NCI-H2081 treated with DMSO at 0.1 percent for 48 hours (cell line): ENCODE measurements around the gene HEPHL1.

Experiments used
- DNase-seq: peaks from one replicate; lab custom pipeline; 2025; lab: John Stamatoyannopoulos, UW

HEPHL1 gene

DNA sequence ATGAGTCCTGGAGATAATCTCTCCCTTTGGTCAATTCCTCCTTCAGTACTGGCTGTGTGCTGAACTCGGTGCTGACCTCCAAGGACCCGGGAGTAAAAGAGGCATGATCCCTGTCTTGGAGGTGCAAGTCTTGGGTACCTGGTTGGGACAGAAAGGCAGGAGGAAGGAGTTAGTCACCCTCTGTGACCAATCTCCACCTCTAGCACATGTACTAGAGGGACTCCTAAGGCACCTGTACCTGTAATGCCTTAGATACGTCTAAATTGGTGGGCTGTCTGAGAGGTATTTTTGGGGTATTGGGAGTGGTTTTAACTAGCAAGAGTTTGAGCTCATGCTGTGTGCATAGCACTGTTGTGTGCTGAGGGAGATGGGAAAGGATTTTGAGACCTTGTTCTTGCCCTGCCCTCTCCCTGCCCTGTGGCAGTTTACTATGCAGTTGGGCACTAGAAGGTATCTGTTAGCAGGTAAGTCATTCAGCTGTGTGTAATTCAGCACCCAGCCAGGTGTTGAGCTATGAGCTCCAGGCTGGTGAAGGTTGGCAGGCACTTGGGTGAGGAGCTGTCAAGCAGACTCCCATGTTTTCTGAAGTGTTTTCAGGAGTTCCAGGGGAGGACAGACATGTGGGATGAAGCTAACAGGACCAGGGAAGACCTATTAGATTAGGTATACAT is 110.0 kb downstream of the HEPHL1 start:
- no peak for DNase-seq

DNA sequence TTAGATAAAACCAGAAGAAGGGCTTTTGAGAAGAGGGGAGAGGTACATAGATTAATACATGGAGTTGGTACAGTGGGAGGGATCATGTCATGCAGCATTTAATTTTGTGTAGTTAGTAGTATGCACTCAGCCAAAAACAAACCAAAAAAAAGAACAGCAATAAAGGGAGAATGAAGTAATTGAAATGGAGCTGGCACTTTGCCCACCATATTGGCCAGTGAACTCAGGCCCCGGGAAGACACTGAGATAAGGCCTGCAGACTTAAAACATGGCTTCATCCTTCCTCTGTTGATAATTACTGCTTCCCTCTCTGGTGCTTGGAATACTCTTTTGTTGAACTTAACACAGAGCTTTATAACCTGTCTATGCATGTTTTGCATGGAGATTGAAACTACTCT is 110.6 kb downstream of the HEPHL1 start:
- DNase-seq = no peak

DNA sequence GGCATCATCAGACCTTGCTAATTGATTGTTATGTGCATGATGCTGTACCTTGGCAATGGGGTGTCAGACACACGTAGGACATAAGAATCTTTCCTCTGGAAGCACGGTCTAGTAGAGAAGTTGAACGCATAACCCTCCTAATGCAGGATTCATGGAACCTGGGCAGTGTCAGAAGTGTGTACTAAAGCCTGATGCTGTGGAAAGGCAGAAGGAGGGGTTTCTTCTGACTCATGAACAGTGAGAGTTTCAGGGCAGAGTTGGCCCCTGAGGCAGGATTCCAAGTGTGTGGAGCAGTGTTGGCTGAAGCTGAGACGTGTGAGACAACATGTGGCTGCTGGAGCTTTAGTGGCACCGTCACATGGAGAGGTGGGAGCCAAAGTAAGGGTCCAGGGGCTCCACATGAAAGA is 111.0 kb downstream of the HEPHL1 start:
- DNase-seq = no peak

DNA sequence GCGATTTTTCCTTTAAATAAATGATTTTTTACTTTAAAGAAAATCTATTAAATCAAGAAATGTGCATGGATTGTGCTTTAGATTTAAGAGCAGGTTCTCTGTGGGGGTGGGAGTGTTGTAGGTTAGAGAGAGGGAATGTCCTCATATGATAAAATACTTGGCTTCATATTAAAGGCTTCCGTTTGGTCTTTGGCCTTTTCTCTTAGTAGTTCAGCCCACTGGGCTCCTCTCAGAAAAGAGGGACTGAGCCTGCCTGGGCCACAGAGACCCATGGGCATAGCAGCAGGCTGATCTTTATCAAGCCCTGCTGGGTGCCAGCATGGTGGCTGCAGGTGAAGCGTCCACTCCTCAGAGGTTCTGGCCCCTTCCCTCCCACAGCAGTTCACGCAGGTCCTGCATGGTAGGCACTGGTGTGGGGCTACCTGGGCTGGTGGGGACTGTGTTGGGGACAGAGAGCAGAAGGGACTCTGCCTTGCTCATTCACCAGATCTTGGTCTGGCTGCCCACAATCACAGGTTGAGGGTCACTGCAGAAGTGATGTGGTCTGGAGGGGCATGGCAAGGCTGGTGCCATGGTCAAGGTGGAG is 111.8 kb downstream of the HEPHL1 start:
- DNase-seq = no peak

- no peak for DNase-seq
Measured at GRCh38 chr11:94133752-94134151, 112.6 kb downstream of the HEPHL1 start.

DNA sequence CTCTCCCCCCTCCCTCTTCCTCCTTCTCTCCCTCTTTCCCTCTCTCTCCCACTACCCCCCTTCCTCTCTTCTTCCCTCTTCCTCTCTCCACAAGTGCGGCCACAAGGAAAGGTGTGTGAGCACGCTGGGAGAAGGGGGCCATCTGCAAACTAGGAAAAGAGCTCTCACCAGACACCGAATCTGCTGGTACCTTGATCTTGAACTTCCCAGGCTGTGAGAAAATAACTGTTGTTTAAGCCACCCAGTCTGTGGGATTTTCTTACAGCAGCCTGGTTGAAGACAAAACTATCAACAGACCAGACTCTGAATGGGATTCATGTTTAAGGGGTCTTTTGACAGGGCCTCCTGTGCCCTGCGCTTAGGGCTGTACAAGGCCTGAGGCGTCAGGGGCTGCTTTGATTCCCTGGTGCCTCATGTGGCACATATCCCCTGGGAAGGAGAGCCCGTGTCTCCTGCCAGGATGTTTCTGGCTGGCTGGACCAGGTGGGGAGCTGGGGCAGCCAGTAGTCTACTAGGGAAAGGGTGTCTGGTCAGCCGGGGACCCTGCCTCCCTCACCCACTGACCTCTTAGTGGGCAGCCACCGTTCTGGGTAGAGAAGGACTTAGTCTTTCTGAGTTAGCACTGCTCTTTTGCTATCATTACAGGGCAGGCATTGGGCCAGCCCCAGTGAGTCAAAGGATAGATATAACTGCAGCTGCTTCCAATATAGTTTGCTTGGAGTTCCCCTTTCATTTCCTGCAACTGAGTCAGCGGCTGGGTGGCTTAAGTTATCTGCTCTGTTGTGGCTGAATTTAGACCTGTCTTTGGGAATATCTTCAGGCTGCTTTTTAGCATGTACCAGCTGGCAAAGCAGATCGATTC is 113.7 kb downstream of the HEPHL1 start:
- DNase-seq = no peak

- DNase-seq = no peak
Measured at GRCh38 chr11:94139416-94139815, 118.3 kb downstream of the HEPHL1 start.

DNA sequence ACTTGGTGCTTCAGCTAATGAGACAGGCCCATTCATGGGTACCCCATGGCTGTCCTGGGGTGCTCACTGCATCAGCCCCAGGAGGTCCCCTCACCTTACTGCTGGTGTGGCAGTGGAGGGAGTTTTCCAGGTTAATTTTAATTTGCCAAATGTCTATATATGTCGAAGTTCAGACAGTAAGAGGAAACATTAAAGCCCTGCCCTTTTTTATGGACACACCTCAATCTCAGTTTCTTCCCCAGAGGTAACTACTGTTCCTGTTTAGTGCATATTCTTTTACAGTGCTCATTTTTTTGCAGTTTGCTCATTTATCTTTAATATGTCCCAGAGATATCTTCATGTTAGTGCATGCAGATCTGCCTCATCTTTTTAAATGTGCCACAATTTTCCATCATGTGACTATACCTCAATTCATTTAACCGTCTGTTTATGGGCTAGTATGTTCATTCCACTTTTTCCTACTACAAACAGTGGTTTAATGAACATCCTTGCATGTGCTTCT is 119.1 kb downstream of the HEPHL1 start:
- DNase-seq = no peak

DNA sequence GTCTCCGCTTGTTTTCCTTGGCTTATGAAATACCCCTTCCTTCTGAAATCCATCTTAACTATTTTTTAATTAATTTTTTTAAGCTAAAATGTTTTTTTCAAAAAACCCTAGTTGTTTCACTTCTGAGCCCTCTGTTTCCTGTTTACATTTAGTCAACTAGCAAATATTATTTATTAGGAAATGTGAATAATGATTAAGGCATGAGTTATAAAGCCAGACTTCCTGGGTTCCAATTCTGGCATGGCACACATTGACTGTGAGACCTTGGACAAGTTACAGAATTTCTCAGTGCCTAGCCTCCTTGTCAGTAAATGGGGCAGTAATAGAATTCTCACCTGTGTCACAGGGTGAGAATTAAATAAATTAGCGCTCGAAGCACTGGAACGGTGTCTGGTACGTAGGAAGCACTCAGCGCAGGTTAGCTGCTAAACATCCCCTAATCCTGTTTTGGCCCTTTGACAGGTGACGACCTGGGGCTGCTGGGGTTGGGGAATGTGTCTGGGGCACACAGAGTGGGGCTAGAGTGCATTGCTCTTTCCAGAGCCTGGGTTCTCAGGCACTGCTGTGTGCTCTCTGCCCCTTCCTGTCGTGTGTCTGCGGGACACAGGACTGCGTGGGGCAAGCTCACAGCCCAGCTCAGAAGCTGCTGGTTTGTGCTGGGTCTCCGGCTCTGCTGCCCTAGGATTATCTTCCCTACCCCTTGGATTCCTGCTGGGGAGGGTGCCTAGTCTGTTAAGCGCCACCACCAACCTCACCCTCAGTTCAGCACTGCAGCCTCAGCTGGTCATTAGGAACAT is 120.6 kb downstream of the HEPHL1 start:
- DNase-seq = no peak

DNA sequence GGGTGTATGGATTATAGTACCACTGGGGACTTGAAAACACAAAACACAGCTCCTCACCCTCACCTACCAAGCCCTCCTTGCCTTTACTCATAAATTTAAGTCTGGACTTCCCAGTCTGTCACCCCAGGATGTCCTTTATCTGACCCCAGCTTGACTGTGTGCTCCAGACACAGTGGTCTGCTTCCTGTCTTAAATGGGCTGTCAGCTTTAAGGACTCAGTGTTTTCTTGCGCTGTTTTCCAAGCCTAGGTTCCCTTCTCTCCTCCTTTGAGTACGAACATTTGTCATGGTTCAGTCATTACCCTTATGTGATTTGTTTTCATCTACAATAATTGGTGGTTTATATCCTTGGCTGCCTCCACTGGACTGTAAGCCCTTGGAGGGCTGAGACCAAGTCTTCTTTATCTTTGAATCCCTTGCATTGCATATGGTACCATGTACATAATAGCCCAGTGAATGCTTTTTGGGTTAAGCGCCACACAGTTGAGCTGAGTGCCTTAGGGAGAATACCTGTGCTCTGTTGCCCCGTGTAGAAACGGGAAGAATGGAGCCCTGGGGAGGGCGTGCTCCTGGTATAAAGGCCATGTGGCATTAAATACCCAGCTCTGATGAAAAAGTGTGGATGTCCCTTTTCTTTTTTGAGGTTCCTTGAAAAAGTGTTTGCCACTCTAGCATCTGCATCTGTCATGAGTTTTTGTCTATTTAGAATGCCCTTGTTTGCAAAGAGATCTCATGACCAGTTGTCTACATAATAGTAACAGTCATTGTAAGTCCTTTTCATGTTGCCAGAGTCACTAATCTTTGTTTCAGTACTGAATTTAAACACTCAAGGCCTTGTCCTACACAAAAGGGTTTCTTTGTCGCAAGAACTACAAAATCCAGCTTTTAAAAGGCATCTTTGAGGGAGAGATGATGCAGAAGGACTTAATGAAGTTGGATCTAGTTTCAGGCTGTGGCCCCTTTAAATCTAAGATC is 121.4 kb downstream of the HEPHL1 start:
- DNase-seq = no peak

GRCh38 chr11:94144216-94144615 is 123.1 kb downstream of the HEPHL1 start:
- DNase-seq = no peak

GRCh38 chr11:94144664-94145063 is 123.5 kb downstream of the HEPHL1 start:
- DNase-seq = no peak

- no peak for DNase-seq
Measured at GRCh38 chr11:94145431-94145830, 124.3 kb downstream of the HEPHL1 start.

DNA sequence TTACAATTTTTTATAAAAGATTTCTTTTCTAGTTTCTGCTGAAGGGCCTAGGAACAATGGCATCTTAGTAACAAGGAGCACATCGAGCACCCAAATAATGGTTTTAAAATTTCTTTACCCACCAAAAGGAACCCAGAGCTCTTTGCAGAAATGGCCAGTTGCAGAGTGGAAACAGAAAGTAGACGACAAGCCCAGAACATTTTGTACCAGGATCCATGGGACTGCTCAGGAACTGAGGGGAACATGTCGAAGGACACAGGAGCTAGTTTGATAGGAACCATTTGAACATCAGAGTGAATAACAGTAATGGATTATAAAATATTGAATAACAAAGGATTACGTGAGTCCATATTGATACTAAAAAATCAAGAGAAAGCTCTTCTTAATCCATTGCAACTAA is 124.8 kb downstream of the HEPHL1 start:
- DNase-seq = no peak

GRCh38 chr11:94147433-94147845 is 126.3 kb downstream of the HEPHL1 start:
- DNase-seq = no peak

- no peak for DNase-seq
Measured at GRCh38 chr11:94148189-94148588, 127.0 kb downstream of the HEPHL1 start.

DNA sequence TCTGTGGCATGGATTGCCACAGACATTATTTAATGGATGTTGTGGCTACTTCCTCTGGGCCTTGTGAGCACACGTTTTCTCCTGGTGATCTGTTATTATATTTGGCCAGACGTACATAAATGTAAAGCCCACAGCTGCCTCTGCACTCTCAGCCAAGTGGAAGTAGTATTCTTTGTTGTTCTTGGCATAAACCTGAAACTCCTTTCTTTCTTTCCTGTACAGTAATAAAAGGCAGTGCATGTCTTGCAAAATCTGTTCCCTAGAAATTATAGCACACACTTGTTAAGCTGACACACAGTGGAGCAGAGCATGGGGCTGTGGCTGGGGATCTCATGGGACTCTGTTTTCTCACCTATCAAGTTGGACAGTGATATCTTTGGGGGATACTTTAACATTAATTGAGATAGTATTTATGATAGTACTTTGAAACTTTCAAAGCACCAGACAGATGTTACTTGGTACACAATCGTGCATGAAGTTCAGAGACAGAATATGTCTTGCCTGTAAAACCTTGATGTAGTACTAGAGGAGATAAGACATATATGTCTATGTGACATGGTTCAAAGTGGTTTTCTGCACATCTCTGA is 128.4 kb downstream of the HEPHL1 start:
- no peak for DNase-seq

GRCh38 chr11:94150056-94150455 is 128.9 kb downstream of the HEPHL1 start:
- no peak for DNase-seq

- DNase-seq = no peak
Measured at GRCh38 chr11:94150704-94151685, 129.8 kb downstream of the HEPHL1 start.
